Vagina (tissue), 2 donors: ENCODE measurements around the gene UNC13B.

ENCODE experiments used
- POLR2A ChIP-seq, 2 donors: fragments of 450-650 bp; IDR thresholded peaks; one replicate each; pipeline ENCODE4 v1.6.1; 2017; ENCODE audit warnings: antibody characterized with exemption in 2 of 2, mild to moderate bottlenecking in 2 of 2, moderate library complexity in 2 of 2
- TF ChIP-seq, protein P1 (sequence below), 3 experiments: fragments of 450-650 bp in 2 of 3; fragments of 200-600 bp in 1 of 3; sonication (generic) in 1 of 3; IDR thresholded peaks; one replicate each; pipeline ENCODE4 v1.5.1; 2017 to 2019; ENCODE audit warnings: antibody characterized with exemption in 3 of 3, mild to moderate bottlenecking in 2 of 3, moderate library complexity in 2 of 3

DNA sequence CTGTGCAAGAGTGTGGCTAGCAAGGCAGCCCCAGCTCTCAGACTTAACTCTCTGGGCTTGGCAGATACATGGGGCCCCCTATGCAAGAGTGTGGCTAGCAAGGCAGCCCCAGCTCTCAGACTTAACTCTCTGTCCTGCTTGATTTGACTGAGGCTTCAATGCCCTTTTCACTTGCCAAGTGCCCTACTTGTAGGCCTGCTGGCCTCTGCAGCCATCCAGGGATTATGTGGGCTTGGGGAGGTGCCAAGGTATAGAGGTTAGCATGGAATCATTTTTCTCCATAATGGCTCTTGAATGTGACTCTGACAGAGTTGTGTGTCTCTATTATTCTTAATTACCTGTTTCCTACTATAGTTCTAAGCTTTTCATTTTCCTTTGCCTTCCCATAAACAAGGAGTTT lies 212.6 kb downstream of the UNC13B start:
- no peak for TF ChIP-seq POLR2A (IDR thresholded peaks at IDR 0.05)
- TF ChIP-seq, protein P1, sequence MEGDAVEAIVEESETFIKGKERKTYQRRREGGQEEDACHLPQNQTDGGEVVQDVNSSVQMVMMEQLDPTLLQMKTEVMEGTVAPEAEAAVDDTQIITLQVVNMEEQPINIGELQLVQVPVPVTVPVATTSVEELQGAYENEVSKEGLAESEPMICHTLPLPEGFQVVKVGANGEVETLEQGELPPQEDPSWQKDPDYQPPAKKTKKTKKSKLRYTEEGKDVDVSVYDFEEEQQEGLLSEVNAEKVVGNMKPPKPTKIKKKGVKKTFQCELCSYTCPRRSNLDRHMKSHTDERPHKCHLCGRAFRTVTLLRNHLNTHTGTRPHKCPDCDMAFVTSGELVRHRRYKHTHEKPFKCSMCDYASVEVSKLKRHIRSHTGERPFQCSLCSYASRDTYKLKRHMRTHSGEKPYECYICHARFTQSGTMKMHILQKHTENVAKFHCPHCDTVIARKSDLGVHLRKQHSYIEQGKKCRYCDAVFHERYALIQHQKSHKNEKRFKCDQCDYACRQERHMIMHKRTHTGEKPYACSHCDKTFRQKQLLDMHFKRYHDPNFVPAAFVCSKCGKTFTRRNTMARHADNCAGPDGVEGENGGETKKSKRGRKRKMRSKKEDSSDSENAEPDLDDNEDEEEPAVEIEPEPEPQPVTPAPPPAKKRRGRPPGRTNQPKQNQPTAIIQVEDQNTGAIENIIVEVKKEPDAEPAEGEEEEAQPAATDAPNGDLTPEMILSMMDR (IDR thresholded peaks at IDR 0.05) = no peak
